Activated naive CD4-positive, alpha-beta T cell treated with anti-CD3 and anti-CD28 coated beads, Interleukin-2, amount 10 ng/mL, durations not matched to agents 7 days and 5 days (primary cell): ENCODE measurements around the gene HTR4.

ENCODE experiments used
- CTCF ChIA-PET: fragments of 350-600 bp; sonication (Branson Sonifier 250); formaldehyde crosslinking; loops from one replicate; lab custom pipeline; 2021; ENCODE audit warnings: antibody characterized with exemption; lab: Charles Lee
- DNase-seq: peaks from one replicate; pipeline ENCODE4 v3.0.0-alpha.2; 2020
- H3K27ac Mint-ChIP-seq: one replicate; pipeline ENCODE4 v1.8.0; 2021; ENCODE audit warnings: mild to moderate bottlenecking, moderate library complexity, mixed read lengths
- H3K27me3 Mint-ChIP-seq: one replicate; pipeline ENCODE4 v1.8.0; 2021; ENCODE audit warnings: mild to moderate bottlenecking, mixed read lengths
- H3K36me3 Mint-ChIP-seq: one replicate; pipeline ENCODE4 v1.8.0; 2021; ENCODE audit warnings: mixed read lengths
- H3K4me1 Mint-ChIP-seq: one replicate; pipeline ENCODE4 v1.8.0; 2021; ENCODE audit warnings: mixed read lengths
- H3K4me3 Mint-ChIP-seq: one replicate; pipeline ENCODE4 v1.8.0; 2021; ENCODE audit warnings: mild to moderate bottlenecking, moderate library complexity, mixed read lengths
- H3K9me3 Mint-ChIP-seq: one replicate; pipeline ENCODE4 v1.8.0; 2021; ENCODE audit warnings: mixed read lengths

The HTR4 gene, protein sequence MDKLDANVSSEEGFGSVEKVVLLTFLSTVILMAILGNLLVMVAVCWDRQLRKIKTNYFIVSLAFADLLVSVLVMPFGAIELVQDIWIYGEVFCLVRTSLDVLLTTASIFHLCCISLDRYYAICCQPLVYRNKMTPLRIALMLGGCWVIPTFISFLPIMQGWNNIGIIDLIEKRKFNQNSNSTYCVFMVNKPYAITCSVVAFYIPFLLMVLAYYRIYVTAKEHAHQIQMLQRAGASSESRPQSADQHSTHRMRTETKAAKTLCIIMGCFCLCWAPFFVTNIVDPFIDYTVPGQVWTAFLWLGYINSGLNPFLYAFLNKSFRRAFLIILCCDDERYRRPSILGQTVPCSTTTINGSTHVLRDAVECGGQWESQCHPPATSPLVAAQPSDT

DNA sequence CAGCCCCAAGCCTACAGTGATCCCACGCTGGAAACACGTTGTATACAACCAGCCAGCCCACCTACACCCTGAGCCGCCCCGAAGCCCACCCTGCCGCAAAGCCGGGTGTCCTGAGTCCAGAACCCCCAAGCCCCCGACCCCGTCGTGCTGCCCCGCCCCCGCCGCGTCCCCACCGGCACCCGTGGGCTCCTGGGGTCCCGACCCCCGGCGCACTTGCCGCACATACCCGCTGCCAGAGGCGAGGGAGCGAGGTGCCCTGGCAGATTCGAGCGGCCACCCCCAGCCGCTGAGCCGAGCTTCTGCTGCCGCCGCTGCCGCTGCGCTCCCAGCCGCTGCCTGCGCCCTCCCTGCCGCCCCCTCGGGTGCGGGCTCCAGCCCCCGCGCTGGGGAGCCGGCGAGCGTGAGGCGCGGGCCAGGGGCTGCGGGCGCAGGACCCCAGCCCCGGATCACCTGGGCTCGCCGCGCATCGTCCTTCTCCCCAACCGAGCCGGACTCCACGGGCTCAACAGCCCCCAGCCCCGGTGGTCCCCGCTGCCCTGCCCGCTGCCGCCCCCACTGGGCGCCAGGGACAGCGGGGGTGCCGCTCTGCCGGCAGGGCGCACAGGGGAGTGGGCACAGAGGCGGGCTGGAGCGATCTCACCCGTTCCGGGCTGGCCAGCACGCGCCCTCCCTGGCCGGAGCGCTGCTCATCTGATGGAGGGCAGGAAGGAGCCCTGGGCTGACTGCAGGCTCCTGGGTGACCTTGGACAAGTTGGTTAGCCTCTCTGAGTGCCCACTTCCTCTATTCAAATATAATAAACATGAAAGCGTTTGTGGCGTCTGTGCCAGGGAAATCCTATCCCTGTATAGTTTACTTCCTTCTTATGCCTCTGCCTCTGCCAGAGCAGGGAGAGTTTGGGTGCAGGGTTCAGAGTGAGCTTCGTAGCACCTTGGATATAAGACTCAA, at the start of gene HTR4:
Gene HTR4, minus strand, starts transcription at position 692 of the 946 bp plus-strand sequence. CDS start 17,513 bp downstream, outside the sequence.
- peaks cover 41% of the 10 kb centered on the region for H3K27me3 Mint-ChIP-seq
- CTCF ChIA-PET, result no interaction called here
- no peak within 1 kb of the TSS for H3K4me3 Mint-ChIP-seq
- DNase-seq, result no peak
- H3K9me3 Mint-ChIP-seq, result no peaks in the 10 kb centered on the region
- no peak within 1 kb of the TSS for H3K27ac Mint-ChIP-seq
- H3K36me3 Mint-ChIP-seq, result no peaks in the 10 kb centered on the region
- H3K4me1 Mint-ChIP-seq, result no peaks in the 10 kb centered on the region

DNA sequence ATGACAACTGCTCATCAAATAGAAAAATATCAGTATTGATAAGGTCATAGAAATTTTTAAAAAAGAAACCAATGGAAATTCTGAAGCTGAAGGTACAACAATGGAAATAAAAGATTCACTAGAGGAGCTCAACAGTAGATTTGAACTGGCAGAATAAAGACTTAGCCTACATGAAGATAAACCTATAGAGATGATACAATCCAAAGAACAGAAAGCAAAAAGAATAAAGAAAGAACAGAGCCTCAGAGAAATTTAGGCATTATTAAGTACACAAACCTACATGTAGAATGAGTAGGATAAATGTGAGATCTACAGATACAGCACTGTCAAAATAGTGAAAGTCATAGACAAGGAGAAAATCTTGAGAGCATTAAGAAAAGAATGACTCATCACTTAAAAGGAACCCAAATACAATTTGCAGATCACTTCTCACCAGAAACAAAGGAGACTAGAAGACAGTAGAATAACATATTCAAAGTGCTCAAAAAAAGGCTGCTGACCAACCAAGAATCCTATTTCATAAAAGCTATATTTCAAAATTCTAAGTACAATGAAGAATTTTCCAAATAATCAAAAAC, 47.8 kb upstream of the HTR4 start:
- Mint-ChIP-seq H3K27ac (no peak overlapping the region), H3K4me3 (no peak overlapping the region), H3K36me3 (no peaks in the 10 kb centered on the region), H3K27me3 (no peaks in the 10 kb centered on the region), H3K9me3 (peaks cover 4% of the 10 kb centered on the region), H3K4me1 (no peaks in the 10 kb centered on the region)
- CTCF ChIA-PET, result no interaction called here
- DNase-seq, result no peak

DNA sequence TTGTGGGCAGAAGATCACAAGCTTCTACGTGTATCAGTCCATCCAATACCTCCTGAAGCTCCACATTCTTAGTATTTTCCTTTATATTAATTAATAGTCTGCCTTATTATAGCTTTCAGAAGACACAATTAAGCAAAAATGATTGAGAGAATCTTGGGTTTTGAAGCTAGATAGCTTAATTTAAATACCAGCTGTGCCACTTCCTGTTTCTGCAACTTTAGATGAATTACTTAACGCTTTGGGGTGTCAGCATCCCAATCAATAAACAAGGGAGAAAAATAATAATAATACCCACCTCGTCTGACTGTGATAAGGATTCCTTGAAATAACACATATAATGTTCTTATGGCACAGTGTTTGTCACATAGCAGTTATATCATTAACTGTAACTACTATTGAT, 44.7 kb upstream of the HTR4 start:
- no peak for DNase-seq
- Mint-ChIP-seq H3K27me3 (no peaks in the 10 kb centered on the region), H3K36me3 (no peaks in the 10 kb centered on the region), H3K9me3 (peaks cover 4% of the 10 kb centered on the region), H3K27ac (no peak overlapping the region), H3K4me1 (no peaks in the 10 kb centered on the region), H3K4me3 (no peak overlapping the region)
- CTCF ChIA-PET, result no interaction called here

DNA sequence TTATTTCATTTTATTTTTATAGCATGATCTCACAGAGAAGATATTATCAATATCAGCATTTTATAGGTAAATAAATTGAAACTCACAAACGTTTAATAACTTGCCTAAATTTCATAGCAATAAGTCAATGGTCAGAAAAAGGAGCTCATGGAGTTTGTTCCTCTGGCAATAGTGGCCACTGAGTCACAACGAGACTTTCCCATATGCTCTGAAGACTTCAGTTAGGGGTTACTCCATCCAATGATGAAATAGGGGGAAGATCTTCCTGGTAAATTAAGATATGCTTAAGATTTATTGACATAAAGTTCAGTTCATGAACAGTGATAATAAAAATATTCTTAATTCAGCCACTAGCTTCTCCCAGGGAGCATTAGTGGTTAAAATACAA, 43.5 kb upstream of the HTR4 start:
- Mint-ChIP-seq H3K4me3 (no peak overlapping the region), H3K36me3 (no peaks in the 10 kb centered on the region), H3K27me3 (no peaks in the 10 kb centered on the region), H3K9me3 (peaks cover 4% of the 10 kb centered on the region), H3K4me1 (no peaks in the 10 kb centered on the region), H3K27ac (no peak overlapping the region)
- CTCF ChIA-PET, result no interaction called here
- no peak for DNase-seq

DNA sequence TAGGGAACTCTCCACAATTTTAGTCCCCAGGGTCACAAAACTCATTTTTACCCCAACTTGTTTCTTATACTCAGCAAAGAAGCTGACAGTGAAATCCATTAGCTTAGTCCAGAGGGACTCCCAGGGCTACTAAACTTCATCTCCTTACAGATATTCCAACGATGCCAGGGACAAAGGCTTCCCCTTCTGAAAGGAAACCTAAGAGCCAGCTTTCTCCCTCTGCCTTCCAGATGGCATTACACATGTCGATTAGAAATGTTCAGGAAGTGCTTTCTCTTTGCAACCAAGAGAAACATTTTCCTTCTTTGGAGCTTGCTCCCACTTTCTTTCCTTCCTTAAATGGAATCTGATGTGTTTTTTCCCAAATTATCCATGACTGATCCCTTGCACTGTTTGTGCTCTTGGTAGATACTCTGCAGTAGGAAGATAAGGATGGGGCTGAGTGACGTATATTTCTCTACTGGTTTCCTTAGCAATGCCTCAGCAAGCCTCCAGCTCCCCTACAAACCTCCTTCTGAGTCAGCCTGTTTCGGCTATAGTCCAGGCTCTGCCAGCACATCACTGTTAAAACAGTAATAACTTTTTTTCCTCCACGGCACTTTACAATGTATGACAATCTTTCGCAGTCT, 43.0 kb upstream of the HTR4 start:
- CTCF ChIA-PET, result no interaction called here

DNA sequence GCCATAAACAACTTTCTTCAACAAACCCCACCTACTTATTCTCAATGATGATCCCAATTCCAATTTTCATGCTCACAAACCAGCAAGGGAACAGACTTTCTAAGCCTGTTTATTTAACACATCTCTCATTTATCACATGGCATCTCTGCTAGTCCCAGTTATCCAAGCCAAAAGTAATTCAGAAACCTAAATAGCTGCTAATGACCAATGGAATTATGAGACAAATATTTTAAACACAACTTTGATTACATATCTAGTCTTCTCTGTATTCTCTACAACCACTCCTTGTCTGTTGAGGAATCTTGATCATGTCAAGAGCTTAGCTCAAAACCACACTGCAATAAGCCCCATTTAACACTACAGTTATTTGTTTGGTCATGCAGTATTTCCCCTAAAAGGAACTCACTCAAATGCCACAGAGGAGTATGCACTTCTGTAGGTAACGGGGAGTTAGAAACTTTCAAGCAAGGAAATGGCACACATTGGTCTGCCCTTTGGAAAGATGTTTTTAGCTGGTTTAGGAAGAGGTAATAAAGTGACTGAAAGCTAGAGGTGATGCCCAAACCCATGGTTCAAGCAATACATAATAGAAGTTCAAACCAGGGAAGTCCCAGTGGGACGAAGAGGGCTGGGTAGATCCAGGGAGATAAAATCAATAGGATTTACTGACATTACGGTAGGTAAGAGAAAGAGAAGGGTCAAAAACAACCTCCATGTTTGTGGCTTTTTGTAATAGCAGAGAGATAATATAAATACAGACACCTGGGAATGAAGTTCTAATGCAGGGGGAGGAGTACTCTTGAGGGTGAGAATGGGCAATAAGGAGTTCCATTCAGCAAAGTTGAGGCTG, 42.1 kb upstream of the HTR4 start:
- H3K27me3 Mint-ChIP-seq, result no peaks in the 10 kb centered on the region
- H3K36me3 Mint-ChIP-seq, result no peaks in the 10 kb centered on the region
- CTCF ChIA-PET, result no interaction called here
- no peak overlapping the region for H3K27ac Mint-ChIP-seq
- no peak overlapping the region for H3K4me3 Mint-ChIP-seq
- H3K9me3 Mint-ChIP-seq, result no peaks in the 10 kb centered on the region
- no peak for DNase-seq
- H3K4me1 Mint-ChIP-seq, result no peaks in the 10 kb centered on the region

More for the DNA sequence above, 43.0 kb upstream of the HTR4 start:
- Mint-ChIP-seq H3K9me3 (peaks cover 4% of the 10 kb centered on the region), H3K27ac (no peak overlapping the region), H3K4me3 (no peak overlapping the region), H3K36me3 (no peaks in the 10 kb centered on the region), H3K27me3 (no peaks in the 10 kb centered on the region), H3K4me1 (no peaks in the 10 kb centered on the region)
- DNase-seq, result no peak

DNA sequence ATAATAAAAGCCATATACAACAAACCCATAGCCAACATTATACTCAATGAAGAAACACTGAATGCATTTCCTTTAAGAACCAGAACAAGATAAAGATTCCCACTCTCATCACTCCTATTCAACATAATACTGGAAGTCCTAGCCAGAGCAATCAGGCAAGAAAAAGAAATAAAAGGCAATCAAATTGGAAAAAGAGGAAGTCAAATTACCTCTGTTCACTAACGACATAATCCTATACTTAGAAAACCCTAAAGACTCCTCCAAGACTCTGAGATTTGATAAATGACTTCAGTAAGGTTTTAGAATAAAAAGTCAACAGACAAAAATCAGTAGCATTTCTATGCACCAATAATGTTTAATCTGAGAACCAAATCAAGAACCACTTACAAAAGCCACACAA, 36.6 kb upstream of the HTR4 start:
- Mint-ChIP-seq H3K4me1 (no peaks in the 10 kb centered on the region), H3K36me3 (no peaks in the 10 kb centered on the region), H3K4me3 (no peak overlapping the region), H3K27me3 (no peaks in the 10 kb centered on the region), H3K9me3 (peaks cover 1% of the 10 kb centered on the region), H3K27ac (no peak overlapping the region)
- DNase-seq, result no peak
- CTCF ChIA-PET, result no interaction called here

DNA sequence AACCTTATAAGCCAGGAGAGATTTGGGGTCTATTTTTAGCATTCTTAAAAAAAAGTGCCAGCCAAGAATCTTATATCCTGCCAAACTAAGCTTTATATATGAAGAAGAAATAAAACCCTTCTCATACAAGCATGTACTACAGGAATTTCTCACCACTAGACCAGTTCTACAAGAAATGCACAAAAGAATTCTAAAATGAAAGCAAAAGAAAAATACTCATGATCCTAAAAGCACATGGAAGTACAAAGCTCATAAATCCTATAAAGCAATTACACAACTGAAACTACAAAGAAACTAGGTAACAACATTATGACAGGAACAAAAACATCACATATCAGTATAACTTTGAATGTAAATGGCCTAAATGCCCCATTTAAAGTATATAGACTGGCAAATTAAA, 34.5 kb upstream of the HTR4 start:
- CTCF ChIA-PET, result interaction anchor here (1.3 kb wide), 1 partner anchor 12 kb away, joined by 3 read pairs; no protein-coding TSS in a partner anchor
- H3K9me3 Mint-ChIP-seq, result peaks cover 1% of the 10 kb centered on the region
- no peaks in the 10 kb centered on the region for H3K36me3 Mint-ChIP-seq
- no peak for DNase-seq
- no peaks in the 10 kb centered on the region for H3K4me1 Mint-ChIP-seq
- no peaks in the 10 kb centered on the region for H3K27me3 Mint-ChIP-seq
- H3K4me3 Mint-ChIP-seq, result no peak overlapping the region
- no peak overlapping the region for H3K27ac Mint-ChIP-seq

DNA sequence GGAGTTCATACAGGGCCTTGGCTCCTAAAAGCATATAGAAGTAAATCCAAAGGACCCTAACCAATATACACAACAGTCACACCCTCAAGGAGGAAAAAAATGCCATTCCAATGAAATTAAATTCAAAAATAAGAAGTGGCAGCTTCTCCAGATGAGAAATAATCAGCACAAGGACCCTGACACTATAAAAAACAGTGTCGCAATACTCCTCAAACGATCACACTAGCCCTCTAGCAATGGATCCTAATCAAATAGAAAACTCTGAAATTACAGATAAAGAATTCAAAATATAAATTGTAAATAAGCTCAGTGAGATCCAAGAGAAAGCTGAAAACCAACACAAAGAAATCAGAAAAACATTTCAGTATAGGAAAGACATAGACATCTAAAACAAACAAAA, 33.5 kb upstream of the HTR4 start:
- CTCF ChIA-PET, result interaction anchor here (0.8 to 1.3 kb wide), 2 partner anchors 11 to 508 kb away, joined by 3 read pairs; no protein-coding TSS in a partner anchor
- peaks cover 1% of the 10 kb centered on the region for H3K9me3 Mint-ChIP-seq
- H3K4me1 Mint-ChIP-seq, result no peaks in the 10 kb centered on the region

DNA sequence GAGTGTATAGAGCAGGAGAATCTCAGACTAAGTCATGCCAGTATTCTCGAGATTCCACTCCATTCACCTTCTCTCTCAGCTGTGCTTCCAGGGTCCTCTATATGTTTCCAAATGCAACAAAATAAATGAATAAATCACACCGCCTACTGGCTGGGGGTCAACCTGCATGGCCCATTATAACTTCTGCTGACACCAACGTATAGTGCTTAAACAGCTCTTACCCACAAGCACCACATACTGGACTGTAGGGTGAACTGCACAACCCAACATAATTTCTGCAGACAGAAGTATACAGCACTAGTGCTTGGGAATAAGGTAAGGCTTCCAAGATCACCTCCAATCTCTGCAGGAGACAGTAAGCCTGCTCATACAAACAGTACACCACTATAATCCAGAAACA, 33.1 kb upstream of the HTR4 start:
- no peak overlapping the region for H3K4me3 Mint-ChIP-seq
- no peak overlapping the region for H3K27ac Mint-ChIP-seq
- CTCF ChIA-PET, result interaction anchor here (0.6 to 1.3 kb wide), 2 partner anchors 10 to 53 kb away, joined by 3 to 4 read pairs; no protein-coding TSS in a partner anchor
- H3K27me3 Mint-ChIP-seq, result no peaks in the 10 kb centered on the region
- no peaks in the 10 kb centered on the region for H3K36me3 Mint-ChIP-seq
- no peaks in the 10 kb centered on the region for H3K4me1 Mint-ChIP-seq
- H3K9me3 Mint-ChIP-seq, result peaks cover 1% of the 10 kb centered on the region
- DNase-seq, result peak; percentile 21

More for the DNA sequence above, 33.5 kb upstream of the HTR4 start:
- no peaks in the 10 kb centered on the region for H3K27me3 Mint-ChIP-seq
- no peak for DNase-seq
- H3K27ac Mint-ChIP-seq, result no peak overlapping the region
- H3K36me3 Mint-ChIP-seq, result no peaks in the 10 kb centered on the region
- no peak overlapping the region for H3K4me3 Mint-ChIP-seq

DNA sequence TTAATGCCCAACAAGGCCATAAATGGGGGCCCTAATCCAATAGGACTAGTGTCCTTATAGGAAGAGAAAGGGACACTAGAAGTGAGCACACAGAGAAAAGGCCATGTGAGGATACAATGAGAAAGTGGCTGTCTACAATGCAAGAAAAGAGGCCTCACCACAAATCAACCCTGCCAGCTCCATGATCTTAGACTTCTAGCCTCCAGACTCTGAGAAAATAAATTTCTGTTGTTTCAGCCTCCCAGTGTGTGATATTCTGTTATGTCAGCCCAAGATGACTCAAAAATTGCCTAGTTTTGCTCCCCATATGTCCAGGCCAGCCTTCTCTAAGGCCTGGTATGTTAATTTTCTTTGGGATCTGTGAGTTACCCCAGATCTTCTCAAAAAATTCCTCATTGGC, 32.3 kb upstream of the HTR4 start:
- no peak for DNase-seq
- no peaks in the 10 kb centered on the region for H3K4me1 Mint-ChIP-seq
- H3K36me3 Mint-ChIP-seq, result no peaks in the 10 kb centered on the region
- no peaks in the 10 kb centered on the region for H3K27me3 Mint-ChIP-seq
- H3K27ac Mint-ChIP-seq, result no peak overlapping the region
- CTCF ChIA-PET, result no interaction called here
- H3K4me3 Mint-ChIP-seq, result no peak overlapping the region
- H3K9me3 Mint-ChIP-seq, result peaks cover 1% of the 10 kb centered on the region

DNA sequence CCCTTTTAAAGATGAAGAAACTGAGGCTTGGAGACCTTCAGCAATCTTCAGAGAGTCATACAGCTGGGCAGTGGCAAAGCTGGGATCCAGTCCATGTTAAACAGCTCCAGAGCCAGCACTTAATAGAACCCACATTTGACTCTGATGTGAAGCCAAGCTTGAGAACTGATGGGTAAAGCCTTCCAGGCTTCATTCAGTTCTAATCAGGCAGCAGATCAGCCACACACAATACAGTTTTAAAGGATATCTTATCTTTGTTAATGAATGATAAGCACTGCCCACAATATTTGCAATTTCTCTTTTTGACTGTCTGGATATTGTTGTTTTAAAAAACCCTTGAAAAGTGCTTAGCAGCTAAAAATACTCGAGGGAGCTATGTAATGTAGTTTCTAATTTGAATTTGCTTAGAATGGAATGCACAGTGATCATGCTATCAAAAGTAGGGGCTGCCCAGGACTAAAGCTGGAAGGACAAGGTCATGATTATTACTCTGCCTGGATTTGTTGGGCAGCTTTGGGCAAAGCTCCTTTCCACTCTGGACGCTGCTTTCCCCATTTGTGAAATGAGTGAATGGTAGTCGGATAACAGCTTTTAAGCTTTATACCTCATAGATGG, 31.3 kb upstream of the HTR4 start:
- Mint-ChIP-seq H3K9me3 (peaks cover 1% of the 10 kb centered on the region), H3K4me3 (no peak overlapping the region), H3K36me3 (no peaks in the 10 kb centered on the region), H3K27ac (no peak overlapping the region), H3K27me3 (no peaks in the 10 kb centered on the region), H3K4me1 (no peaks in the 10 kb centered on the region)
- no peak for DNase-seq
- CTCF ChIA-PET, result no interaction called here

DNA sequence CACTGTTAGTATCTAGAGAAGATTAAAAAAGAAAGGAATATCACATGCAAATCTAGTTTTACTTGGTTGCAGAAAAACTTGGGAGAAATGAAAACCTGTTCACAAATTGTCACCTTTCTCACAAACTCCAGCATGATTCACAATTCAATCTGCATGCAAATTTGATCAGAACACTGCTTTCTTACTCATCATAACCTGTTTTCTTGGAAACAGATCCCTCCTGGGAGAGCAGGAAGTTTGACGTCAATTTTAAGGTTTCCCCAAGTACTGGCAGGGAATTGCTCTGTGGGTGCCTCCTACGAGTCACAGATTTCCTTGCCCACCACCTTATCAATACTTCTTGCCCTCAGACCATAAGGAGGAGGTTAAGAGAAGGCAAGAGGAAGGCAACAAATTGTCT, 30.2 kb upstream of the HTR4 start:
- no peak overlapping the region for H3K27ac Mint-ChIP-seq
- H3K4me3 Mint-ChIP-seq, result no peak overlapping the region
- peaks cover 1% of the 10 kb centered on the region for H3K9me3 Mint-ChIP-seq
- no peaks in the 10 kb centered on the region for H3K36me3 Mint-ChIP-seq
- no peaks in the 10 kb centered on the region for H3K27me3 Mint-ChIP-seq
- H3K4me1 Mint-ChIP-seq, result no peaks in the 10 kb centered on the region
- CTCF ChIA-PET, result no interaction called here
- DNase-seq, result no peak
